Measurements from ENCODE around the gene PSORS1C1. TPM values are rescaled to one million over a fixed set of nuclear protein-coding genes. Genes with fewer than 3 reads are reported as not detected.

Gene PSORS1C1
- polyA plus RNA-seq, 1 of the 3 experiments (the other 2 are of a cell fraction) = 3.1 TPM

DNA sequence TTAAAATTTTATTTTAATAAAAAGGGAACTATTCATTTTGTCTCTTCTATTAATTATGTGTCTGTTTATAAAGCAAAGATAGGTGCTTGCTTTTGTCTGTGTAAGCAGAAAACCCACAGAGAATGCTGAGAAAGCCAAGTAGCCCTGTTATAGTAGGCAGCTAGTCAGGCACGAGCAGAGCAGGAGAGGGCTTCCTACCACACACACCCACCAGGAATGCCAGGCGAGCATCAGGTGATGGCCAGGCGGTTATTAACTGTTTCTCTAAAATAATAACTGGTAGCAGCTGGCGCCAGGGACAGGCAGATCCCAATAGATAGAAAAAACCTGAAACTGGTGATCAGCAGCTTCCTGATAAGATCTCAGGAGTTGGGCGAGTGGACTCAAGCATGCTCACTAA, 17.9 kb upstream of the PSORS1C1 start:
- DNase-seq = no peak
- H3K9ac ChIP-seq = no peak overlapping the region
- H3K79me2 ChIP-seq (ENCODE audit: insufficient read depth) = no peaks in the 10 kb centered on the region; the same call in 1 of the 2 replicates
- no peaks in the 10 kb centered on the region for H3K9me2 ChIP-seq
- no peak overlapping the region for H3K4me2 ChIP-seq
- 59% methylated on average over 4 of the region's 5 CpGs for WGBS (ENCODE audit: low lambda C conversion rate)
- H3K27me3 ChIP-seq (ENCODE audit: insufficient read depth) = no peaks in the 10 kb centered on the region
- ChIA-PET POLR2A (no interaction called here), CTCF (interaction anchor here (0.6 to 1.7 kb wide), 3 partner anchors 9 to 270 kb away, joined by 3 to 12 read pairs (median 3); no protein-coding TSS in a partner anchor)
- H3K27ac ChIP-seq (ENCODE audit: low read depth in 2 of 2, low read length in 1 of 2) = no peak overlapping the region
- TF ChIP-seq MEF2A (IDR thresholded peaks at IDR 0.05; ENCODE audit: borderline replicate concordance, low read depth) (no peak), RCOR1 (IDR thresholded peaks at IDR 0.05; ENCODE audit: low read length) (no peak), EP300 (IDR thresholded peaks at IDR 0.05; ENCODE audit: borderline replicate concordance in 1 of 2, low read depth in 1 of 2, low read length in 1 of 2) (no peak), GABPA (IDR thresholded peaks at IDR 0.05; ENCODE audit: low read depth) (no peak), NFIC (IDR thresholded peaks at IDR 0.05; ENCODE audit: borderline replicate concordance) (no peak), SMC3 (IDR thresholded peaks at IDR 0.05; ENCODE audit: low read depth, low read length) (no peak), JUND (IDR thresholded peaks at IDR 0.05) (no peak), YY1 (IDR thresholded peaks at IDR 0.05; ENCODE audit: low read depth) (no peak), TAF1 (IDR thresholded peaks at IDR 0.05; ENCODE audit: borderline replicate concordance, low read depth, low read length) (no peak), RXRA (IDR thresholded peaks at IDR 0.05; ENCODE audit: borderline replicate concordance, low read depth) (no peak), RAD21 (IDR thresholded peaks at IDR 0.05; ENCODE audit: low read length) (no peak), EZH2phosphoT487 (IDR thresholded peaks at IDR 0.05; ENCODE audit: borderline replicate concordance, low read depth) (no peak), TEAD4 (IDR thresholded peaks at IDR 0.05; ENCODE audit: borderline replicate concordance, insufficient read depth) (no peak), ELF1 (IDR thresholded peaks at IDR 0.05) (no peak), GATA2 (CRISPR knock-in tag; IDR thresholded peaks at IDR 0.05) (no peak), FOSL2 (IDR thresholded peaks at IDR 0.05; ENCODE audit: borderline replicate concordance, low read depth) (no peak)
- TF ChIP-seq, protein P1, sequence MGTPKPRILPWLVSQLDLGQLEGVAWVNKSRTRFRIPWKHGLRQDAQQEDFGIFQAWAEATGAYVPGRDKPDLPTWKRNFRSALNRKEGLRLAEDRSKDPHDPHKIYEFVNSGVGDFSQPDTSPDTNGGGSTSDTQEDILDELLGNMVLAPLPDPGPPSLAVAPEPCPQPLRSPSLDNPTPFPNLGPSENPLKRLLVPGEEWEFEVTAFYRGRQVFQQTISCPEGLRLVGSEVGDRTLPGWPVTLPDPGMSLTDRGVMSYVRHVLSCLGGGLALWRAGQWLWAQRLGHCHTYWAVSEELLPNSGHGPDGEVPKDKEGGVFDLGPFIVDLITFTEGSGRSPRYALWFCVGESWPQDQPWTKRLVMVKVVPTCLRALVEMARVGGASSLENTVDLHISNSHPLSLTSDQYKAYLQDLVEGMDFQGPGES (IDR thresholded peaks at IDR 0.05; ENCODE audit: low read depth, low read length) = no peak
- TF ChIP-seq, protein P2, sequence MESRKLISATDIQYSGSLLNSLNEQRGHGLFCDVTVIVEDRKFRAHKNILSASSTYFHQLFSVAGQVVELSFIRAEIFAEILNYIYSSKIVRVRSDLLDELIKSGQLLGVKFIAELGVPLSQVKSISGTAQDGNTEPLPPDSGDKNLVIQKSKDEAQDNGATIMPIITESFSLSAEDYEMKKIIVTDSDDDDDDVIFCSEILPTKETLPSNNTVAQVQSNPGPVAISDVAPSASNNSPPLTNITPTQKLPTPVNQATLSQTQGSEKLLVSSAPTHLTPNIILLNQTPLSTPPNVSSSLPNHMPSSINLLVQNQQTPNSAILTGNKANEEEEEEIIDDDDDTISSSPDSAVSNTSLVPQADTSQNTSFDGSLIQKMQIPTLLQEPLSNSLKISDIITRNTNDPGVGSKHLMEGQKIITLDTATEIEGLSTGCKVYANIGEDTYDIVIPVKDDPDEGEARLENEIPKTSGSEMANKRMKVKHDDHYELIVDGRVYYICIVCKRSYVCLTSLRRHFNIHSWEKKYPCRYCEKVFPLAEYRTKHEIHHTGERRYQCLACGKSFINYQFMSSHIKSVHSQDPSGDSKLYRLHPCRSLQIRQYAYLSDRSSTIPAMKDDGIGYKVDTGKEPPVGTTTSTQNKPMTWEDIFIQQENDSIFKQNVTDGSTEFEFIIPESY (IDR thresholded peaks at IDR 0.05; ENCODE audit: borderline replicate concordance, low read depth) = no peak
- TF ChIP-seq, protein P3, sequence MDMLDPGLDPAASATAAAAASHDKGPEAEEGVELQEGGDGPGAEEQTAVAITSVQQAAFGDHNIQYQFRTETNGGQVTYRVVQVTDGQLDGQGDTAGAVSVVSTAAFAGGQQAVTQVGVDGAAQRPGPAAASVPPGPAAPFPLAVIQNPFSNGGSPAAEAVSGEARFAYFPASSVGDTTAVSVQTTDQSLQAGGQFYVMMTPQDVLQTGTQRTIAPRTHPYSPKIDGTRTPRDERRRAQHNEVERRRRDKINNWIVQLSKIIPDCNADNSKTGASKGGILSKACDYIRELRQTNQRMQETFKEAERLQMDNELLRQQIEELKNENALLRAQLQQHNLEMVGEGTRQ (IDR thresholded peaks at IDR 0.05; ENCODE audit: borderline replicate concordance, low read depth, low read length) = no peak
- TF ChIP-seq, protein P4, sequence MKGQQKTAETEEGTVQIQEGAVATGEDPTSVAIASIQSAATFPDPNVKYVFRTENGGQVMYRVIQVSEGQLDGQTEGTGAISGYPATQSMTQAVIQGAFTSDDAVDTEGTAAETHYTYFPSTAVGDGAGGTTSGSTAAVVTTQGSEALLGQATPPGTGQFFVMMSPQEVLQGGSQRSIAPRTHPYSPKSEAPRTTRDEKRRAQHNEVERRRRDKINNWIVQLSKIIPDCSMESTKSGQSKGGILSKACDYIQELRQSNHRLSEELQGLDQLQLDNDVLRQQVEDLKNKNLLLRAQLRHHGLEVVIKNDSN (IDR thresholded peaks at IDR 0.05; ENCODE audit: borderline replicate concordance, low read depth) = no peak
- no peak overlapping the region for H2AFZ ChIP-seq (ENCODE audit: low read depth)
- no peaks in the 10 kb centered on the region for H3K9me3 ChIP-seq
- peaks cover 8 to 13% of the 10 kb centered on the region in 2 experiments; a peak in 2 of 4 replicates for H3K4me1 ChIP-seq (ENCODE audit: control insufficient read depth in 1 of 2, insufficient read depth in 2 of 2, low read depth in 1 of 2, low read length in 1 of 2)
- no peak overlapping the region for H3K4me3 ChIP-seq (ENCODE audit: low read depth in 2 of 2, low read length in 1 of 2)
- H3F3A ChIP-seq (replicated peaks; ENCODE audit: insufficient read depth) = peaks cover 12% of the 10 kb centered on the region
- H3K36me3 ChIP-seq (replicated peaks in 1 of 2; ENCODE audit: control insufficient read depth in 1 of 2, insufficient read depth in 2 of 2, low read length in 1 of 2) = no peaks in the 10 kb centered on the region
- no peaks in the 10 kb centered on the region for H4K20me1 ChIP-seq (ENCODE audit: insufficient read depth)
